HG03045 (cell line): ENCODE data around the gene TAS1R1.
A peak's percentile ranks its signal among the peaks of the same experiment; 100 is the strongest.
"Not testable (repeated sequence)": the region's sequence is repeated elsewhere in the genome, so short reads cannot be mapped to it uniquely, and the experiment has no call there.

Experiments used
- ATAC-seq: cut with Tn5 transposase; IDR thresholded peaks from one replicate; pipeline ENCODE4 v1.9.1; 2021; ENCODE audit warnings: mild to moderate bottlenecking, moderate library complexity; ENCODE audit not compliant: unreplicated experiment

The TAS1R1 gene

GRCh38 chr1:6519935-6520671 lies 35.0 kb upstream of the TAS1R1 start:
- ATAC-seq = no peak

- ATAC-seq = no peak
Observed at GRCh38 chr1:6521536-6521935, 33.6 kb upstream of the TAS1R1 start.

- no peak for ATAC-seq
Observed at GRCh38 chr1:6523566-6523965, 31.5 kb upstream of the TAS1R1 start.

- ATAC-seq = no peak
Observed at GRCh38 chr1:6526316-6526715, 28.8 kb upstream of the TAS1R1 start.

GRCh38 chr1:6528492-6528891 lies 26.6 kb upstream of the TAS1R1 start:
- ATAC-seq = no peak

GRCh38 chr1:6530504-6531160 lies 24.5 kb upstream of the TAS1R1 start:
- ATAC-seq = no peak

- ATAC-seq = no peak
Observed at GRCh38 chr1:6531996-6532395, 23.1 kb upstream of the TAS1R1 start.

- no peak for ATAC-seq
Observed at GRCh38 chr1:6534248-6534822, 20.8 kb upstream of the TAS1R1 start.

- ATAC-seq = no peak
Observed at GRCh38 chr1:6535214-6535613, 19.9 kb upstream of the TAS1R1 start.

- ATAC-seq = no peak
Observed at GRCh38 chr1:6536291-6536690, 18.8 kb upstream of the TAS1R1 start.

GRCh38 chr1:6538956-6539355 lies 16.2 kb upstream of the TAS1R1 start:
- no peak for ATAC-seq

- no peak for ATAC-seq
Observed at GRCh38 chr1:6544831-6545230, 10.3 kb upstream of the TAS1R1 start.

GRCh38 chr1:6545276-6546112 lies 9.6 kb upstream of the TAS1R1 start:
- no peak for ATAC-seq

GRCh38 chr1:6546326-6546725 lies 8.8 kb upstream of the TAS1R1 start:
- ATAC-seq = no peak

GRCh38 chr1:6547301-6547700 lies 7.8 kb upstream of the TAS1R1 start:
- ATAC-seq = no peak

- peak; percentile 91 for ATAC-seq
Observed at GRCh38 chr1:6554031-6554906, 838 bp upstream of the TAS1R1 start, which contains the start of gene NOL9. NOL9 (minus strand) TSS chr1:6554513; CDS start chr1:6554502, 11 bp downstream.

GRCh38 chr1:6557597-6557996 lies 2.5 kb downstream of the TAS1R1 start:
- ATAC-seq = no peak

- ATAC-seq = not testable (repeated sequence)
Observed at GRCh38 chr1:6559161-6559560, 4.1 kb downstream of the TAS1R1 start.

GRCh38 chr1:6560267-6560666 lies 5.2 kb downstream of the TAS1R1 start:
- ATAC-seq = no peak

- ATAC-seq = no peak
Observed at GRCh38 chr1:6569033-6569432, 13.9 kb downstream of the TAS1R1 start.
